ENCODE data around the gene SLC2A9. TPM values are rescaled to one million over a fixed set of nuclear protein-coding genes. Genes with fewer than 3 reads are reported as not detected.

Gene SLC2A9
- total RNA-seq, 1 experiment from 2014 or later, result 1.8 TPM

GRCh38 chr4:9895333-9895705 lies 126.0 kb downstream of the SLC2A9 start:
- no TSS peak for BruUV-seq (replicated peaks)
- Mint-ChIP-seq H3K27me3 (ENCODE audit: unreplicated experiment) (peaks cover 24% of the 10 kb centered on the region), H3K27ac (ENCODE audit: unreplicated experiment) (no peak overlapping the region), H3K36me3 (ENCODE audit: insufficient read depth, unreplicated experiment) (no peaks in the 10 kb centered on the region), H3K4me1 (ENCODE audit: low read depth, unreplicated experiment) (no peaks in the 10 kb centered on the region), H3K4me3 (ENCODE audit: low read depth, unreplicated experiment) (no peak overlapping the region), H3K9me3 (ENCODE audit: low read depth, unreplicated experiment) (no peaks in the 10 kb centered on the region)
- DNase-seq, result no peak
- TF ChIP-seq CTCF (IDR thresholded peaks at IDR 0.05; ENCODE audit: unreplicated experiment), result no peak
- CTCF ChIA-PET, result no interaction called here
- intact Hi-C loops (cut with micrococcal nuclease; ENCODE audit: unreplicated experiment), result loop anchor here (5.0 kb wide), 1 partner anchor 128 kb away; no protein-coding TSS in a partner anchor

- BruUV-seq (replicated peaks), result no TSS peak
- CTCF ChIA-PET, result no interaction called here
- Mint-ChIP-seq H3K36me3 (ENCODE audit: insufficient read depth, unreplicated experiment) (no peaks in the 10 kb centered on the region), H3K27me3 (ENCODE audit: unreplicated experiment) (peaks cover 19% of the 10 kb centered on the region), H3K4me3 (ENCODE audit: low read depth, unreplicated experiment) (no peak overlapping the region), H3K9me3 (ENCODE audit: low read depth, unreplicated experiment) (no peaks in the 10 kb centered on the region), H3K4me1 (ENCODE audit: low read depth, unreplicated experiment) (no peaks in the 10 kb centered on the region), H3K27ac (ENCODE audit: unreplicated experiment) (no peak overlapping the region)
- no peak for DNase-seq
- intact Hi-C loops (cut with micrococcal nuclease; ENCODE audit: unreplicated experiment), result loop anchor here (5.0 kb wide), 1 partner anchor 127 kb away; no protein-coding TSS in a partner anchor
- no peak for TF ChIP-seq CTCF (IDR thresholded peaks at IDR 0.05; ENCODE audit: unreplicated experiment)
These were observed 126.5 kb downstream of the SLC2A9 start for GRCh38 chr4:9894644-9895332.

GRCh38 chr4:9893329-9894108 lies 127.8 kb downstream of the SLC2A9 start:
- H3K4me3 Mint-ChIP-seq (ENCODE audit: low read depth, unreplicated experiment), result no peak overlapping the region
- TF ChIP-seq CTCF (IDR thresholded peaks at IDR 0.05; ENCODE audit: unreplicated experiment), result no peak
- H3K27ac Mint-ChIP-seq (ENCODE audit: unreplicated experiment), result no peak overlapping the region
- no peaks in the 10 kb centered on the region for H3K36me3 Mint-ChIP-seq (ENCODE audit: insufficient read depth, unreplicated experiment)
- no peaks in the 10 kb centered on the region for H3K4me1 Mint-ChIP-seq (ENCODE audit: low read depth, unreplicated experiment)
- no TSS peak for BruUV-seq (replicated peaks)
- peaks cover 24% of the 10 kb centered on the region for H3K27me3 Mint-ChIP-seq (ENCODE audit: unreplicated experiment)
- H3K9me3 Mint-ChIP-seq (ENCODE audit: low read depth, unreplicated experiment), result no peaks in the 10 kb centered on the region
- DNase-seq, result no peak
- intact Hi-C loops (cut with micrococcal nuclease; ENCODE audit: unreplicated experiment), result no loop called here
- CTCF ChIA-PET, result no interaction called here

GRCh38 chr4:9891740-9892139 lies 129.6 kb downstream of the SLC2A9 start:
- no peak for TF ChIP-seq CTCF (IDR thresholded peaks at IDR 0.05; ENCODE audit: unreplicated experiment)
- CTCF ChIA-PET, result no interaction called here
- H3K36me3 Mint-ChIP-seq (ENCODE audit: insufficient read depth, unreplicated experiment), result no peaks in the 10 kb centered on the region
- no peaks in the 10 kb centered on the region for H3K4me1 Mint-ChIP-seq (ENCODE audit: low read depth, unreplicated experiment)
- no peak for DNase-seq
- no peaks in the 10 kb centered on the region for H3K9me3 Mint-ChIP-seq (ENCODE audit: low read depth, unreplicated experiment)
- intact Hi-C loops (cut with micrococcal nuclease; ENCODE audit: unreplicated experiment), result no loop called here
- no TSS peak for BruUV-seq (replicated peaks)
- H3K27me3 Mint-ChIP-seq (ENCODE audit: unreplicated experiment), result peaks cover 26% of the 10 kb centered on the region
- no peak overlapping the region for H3K27ac Mint-ChIP-seq (ENCODE audit: unreplicated experiment)
- no peak overlapping the region for H3K4me3 Mint-ChIP-seq (ENCODE audit: low read depth, unreplicated experiment)

Measured in Calu3 (cell line).